OCI-LY1 (cell line): Measurements from ENCODE around the gene PDE4D.

Source experiments
- H2AFZ ChIP-seq: fragments of 200-600 bp; sonication (generic), shearing (Covaris generic); 2 replicates; pipeline ENCODE4 v1.6.0; 2014; ENCODE audit warnings: antibody characterized with exemption, mild to moderate bottlenecking, low read length
- H3F3A ChIP-seq: fragments of 200-600 bp; sonication (generic), shearing (Covaris generic); 2 replicates; pipeline ENCODE4 v1.6.0; 2014; ENCODE audit warnings: mild to moderate bottlenecking, antibody characterized with exemption, low read length, moderate library complexity; ENCODE audit not compliant: insufficient read depth
- H3K27ac ChIP-seq: fragments of 200-600 bp; sonication (generic); 2 replicates; pipeline ENCODE4 v1.5.1; 2014; ENCODE audit warnings: low read length, mixed run types, mild to moderate bottlenecking, low read depth; ENCODE audit not compliant: poor library complexity, severe bottlenecking
- H3K27me3 ChIP-seq: fragments of 200-600 bp; sonication (generic); 2 replicates; pipeline ENCODE4 v1.6.0; 2014; ENCODE audit warnings: antibody characterized with exemption, mild to moderate bottlenecking, low read length, moderate library complexity; ENCODE audit not compliant: insufficient read depth
- H3K36me3 ChIP-seq: fragments of 200-600 bp; sonication (generic); 2 replicates; pipeline ENCODE4 v1.6.1; 2014; ENCODE audit warnings: mild to moderate bottlenecking, antibody characterized with exemption, low read length, moderate library complexity, mixed read lengths; ENCODE audit not compliant: insufficient read depth
- H3K4me1 ChIP-seq: fragments of 200-600 bp; sonication (generic); 2 replicates; pipeline ENCODE4 v1.5.1; 2014; ENCODE audit warnings: mild to moderate bottlenecking, low read length, moderate library complexity; ENCODE audit not compliant: insufficient read depth, severe bottlenecking
- H3K4me2 ChIP-seq: fragments of 200-600 bp; sonication (generic), shearing (Covaris generic); 2 replicates; pipeline ENCODE4 v1.6.1; 2014; ENCODE audit warnings: low read length
- H3K4me3 ChIP-seq: fragments of 200-600 bp; sonication (generic); 2 replicates; pipeline ENCODE4 v1.5.1; 2014; ENCODE audit warnings: low read length, low read depth, mild to moderate bottlenecking, mixed read lengths; ENCODE audit not compliant: poor library complexity, severe bottlenecking
- H3K79me2 ChIP-seq: fragments of 200-600 bp; shearing (Covaris generic); 2 replicates; pipeline ENCODE4 v1.6.1; 2016; ENCODE audit warnings: mixed run types, low read length, mixed read lengths; ENCODE audit not compliant: insufficient read depth
- H3K9ac ChIP-seq: fragments of 200-600 bp; sonication (generic), shearing (Covaris generic); 2 replicates; pipeline ENCODE4 v1.6.1; 2014; ENCODE audit warnings: mild to moderate bottlenecking, low read length, mixed read lengths
- H3K9me2 ChIP-seq: fragments of 200-600 bp; sonication (generic), shearing (Covaris generic); 2 replicates; pipeline ENCODE4 v1.6.1; 2014; ENCODE audit warnings: low read depth, mild to moderate bottlenecking, low read length, mixed read lengths
- H3K9me3 ChIP-seq: fragments of 200-600 bp; shearing (Covaris generic); 2 replicates; pipeline ENCODE4 v1.6.1; 2014; ENCODE audit warnings: low read length, mixed read lengths
- H4K20me1 ChIP-seq: fragments of 200-600 bp; sonication (generic), shearing (Covaris generic); 2 replicates; pipeline ENCODE4 v1.6.0; 2016; ENCODE audit warnings: mild to moderate bottlenecking, low read length; ENCODE audit not compliant: insufficient read depth
- CTCF ChIP-seq: fragments of 200-600 bp; sonication (generic), shearing (Covaris generic); IDR thresholded peaks from 2 replicates; pipeline ENCODE4 v1.5.1; 2017; ENCODE audit warnings: mild to moderate bottlenecking, antibody characterized with exemption, low read length, moderate library complexity, mixed read lengths
- EZH2 ChIP-seq: fragments of 200-600 bp; sonication (generic), shearing (Covaris generic); IDR thresholded peaks from 2 replicates; pipeline ENCODE4 v1.8.0; 2017; ENCODE audit warnings: borderline replicate concordance, mixed run types, mild to moderate bottlenecking, antibody characterized with exemption, low read length, moderate library complexity, mixed read lengths

PDE4D gene

GRCh38 chr5:59021286-59021673 is 872.2 kb downstream of the PDE4D start:
- H3K4me2 ChIP-seq = no peak overlapping the region
- H4K20me1 ChIP-seq = no peaks in the 10 kb centered on the region
- no peaks in the 10 kb centered on the region for H3K36me3 ChIP-seq
- H3K79me2 ChIP-seq = no peaks in the 10 kb centered on the region
- no peaks in the 10 kb centered on the region for H3F3A ChIP-seq
- H3K9me3 ChIP-seq = no peaks in the 10 kb centered on the region
- no peak overlapping the region for H2AFZ ChIP-seq
- no peaks in the 10 kb centered on the region for H3K4me1 ChIP-seq
- no peaks in the 10 kb centered on the region for H3K27me3 ChIP-seq
- H3K27ac ChIP-seq = no peak overlapping the region
- H3K4me3 ChIP-seq = no peak overlapping the region
- TF ChIP-seq EZH2 (no peak), CTCF (no peak)
- H3K9ac ChIP-seq = no peak overlapping the region
- H3K9me2 ChIP-seq = no peaks in the 10 kb centered on the region

GRCh38 chr5:59020611-59021285 is 872.8 kb downstream of the PDE4D start:
- Histone ChIP-seq H3K79me2 (no peaks in the 10 kb centered on the region), H2AFZ (no peak overlapping the region), H3K9me2 (no peaks in the 10 kb centered on the region), H3K9me3 (no peaks in the 10 kb centered on the region), H3K4me2 (no peak overlapping the region), H3K9ac (no peak overlapping the region), H3K4me1 (no peaks in the 10 kb centered on the region), H3K4me3 (no peak overlapping the region), H3K27me3 (no peaks in the 10 kb centered on the region), H4K20me1 (no peaks in the 10 kb centered on the region), H3F3A (no peaks in the 10 kb centered on the region), H3K36me3 (no peaks in the 10 kb centered on the region), H3K27ac (no peak overlapping the region)
- no peak for TF ChIP-seq CTCF
- no peak for TF ChIP-seq EZH2

DNA sequence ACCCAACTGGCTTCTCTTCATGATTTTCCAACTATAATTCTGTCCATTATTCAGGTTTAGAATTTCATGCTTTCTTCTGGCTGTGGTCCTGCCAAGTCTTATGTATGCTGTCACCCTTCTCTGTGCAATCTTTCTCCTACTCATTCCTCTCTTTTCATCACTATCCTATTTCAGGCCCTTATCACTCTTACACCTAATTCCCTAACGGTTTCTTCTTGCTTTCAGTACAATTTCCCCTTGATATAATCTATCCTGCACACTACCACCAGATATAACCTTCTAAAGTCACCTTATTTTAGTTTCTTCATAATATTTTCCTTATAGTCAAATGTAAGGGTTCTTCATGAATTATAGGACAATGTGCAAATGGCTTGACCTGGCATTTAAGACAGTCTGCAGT is 874.4 kb downstream of the PDE4D start:
- Histone ChIP-seq H3K4me1 (no peaks in the 10 kb centered on the region), H3K9ac (no peak overlapping the region), H3K79me2 (no peaks in the 10 kb centered on the region), H3K27me3 (no peaks in the 10 kb centered on the region), H3K9me2 (no peaks in the 10 kb centered on the region), H3K4me3 (no peak overlapping the region), H3K9me3 (no peaks in the 10 kb centered on the region), H3K27ac (no peak overlapping the region), H3F3A (no peaks in the 10 kb centered on the region), H3K36me3 (no peaks in the 10 kb centered on the region), H2AFZ (no peak overlapping the region), H3K4me2 (no peak overlapping the region), H4K20me1 (no peaks in the 10 kb centered on the region)
- no peak for TF ChIP-seq EZH2
- TF ChIP-seq CTCF = no peak
